NCI-H2029 treated with DMSO at 0.1 percent for 48 hours (cell line): ENCODE results near the gene ALG12.

Source experiments
- DNase-seq: peaks from one replicate; lab custom pipeline; 2025; lab: John Stamatoyannopoulos, UW

The ALG12 gene

DNA sequence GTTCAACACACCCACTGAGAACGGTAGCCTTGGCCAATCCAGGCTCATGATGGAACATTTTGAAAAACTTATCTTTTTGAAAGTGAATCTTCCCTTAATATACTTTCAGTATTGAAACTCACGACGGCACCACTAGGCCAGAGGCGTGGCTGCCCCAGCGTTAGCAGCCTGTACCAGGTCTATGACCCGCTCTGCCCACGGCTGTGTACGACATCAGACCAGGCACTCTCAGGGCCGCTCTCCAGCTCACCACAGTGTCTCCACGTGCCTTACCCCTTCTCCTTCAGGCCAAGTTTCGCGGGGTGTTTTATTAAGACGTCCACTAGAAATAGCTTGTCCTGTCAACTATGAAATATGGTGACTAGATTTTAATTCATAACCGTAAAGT, 31.2 kb downstream of the ALG12 start:
- no peak for DNase-seq

GRCh38 chr22:49886346-49887063, 31.7 kb downstream of the ALG12 start:
- DNase-seq: no peak

DNA sequence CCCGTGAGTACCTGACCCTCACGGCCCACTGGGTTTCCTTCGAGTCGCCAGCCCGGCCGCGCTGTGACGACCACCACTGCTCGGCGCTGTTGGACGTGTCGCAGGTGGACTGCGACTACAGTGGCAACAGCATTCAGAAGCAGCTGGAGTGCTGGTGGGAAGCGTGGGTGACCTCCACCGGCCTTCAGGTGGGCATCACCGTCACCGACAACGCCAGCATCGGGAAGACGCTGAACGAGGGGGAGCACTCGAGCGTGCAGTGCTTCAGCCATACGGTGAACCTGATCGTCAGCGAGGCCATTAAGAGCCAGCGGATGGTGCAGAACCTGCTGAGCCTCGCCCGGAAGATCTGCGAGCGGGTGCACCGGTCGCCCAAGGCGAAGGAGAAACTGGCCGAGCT, 32.4 kb downstream of the ALG12 start:
- DNase-seq: no peak

GRCh38 chr22:49885281-49885680, 33.0 kb downstream of the ALG12 start:
- no peak for DNase-seq

DNA sequence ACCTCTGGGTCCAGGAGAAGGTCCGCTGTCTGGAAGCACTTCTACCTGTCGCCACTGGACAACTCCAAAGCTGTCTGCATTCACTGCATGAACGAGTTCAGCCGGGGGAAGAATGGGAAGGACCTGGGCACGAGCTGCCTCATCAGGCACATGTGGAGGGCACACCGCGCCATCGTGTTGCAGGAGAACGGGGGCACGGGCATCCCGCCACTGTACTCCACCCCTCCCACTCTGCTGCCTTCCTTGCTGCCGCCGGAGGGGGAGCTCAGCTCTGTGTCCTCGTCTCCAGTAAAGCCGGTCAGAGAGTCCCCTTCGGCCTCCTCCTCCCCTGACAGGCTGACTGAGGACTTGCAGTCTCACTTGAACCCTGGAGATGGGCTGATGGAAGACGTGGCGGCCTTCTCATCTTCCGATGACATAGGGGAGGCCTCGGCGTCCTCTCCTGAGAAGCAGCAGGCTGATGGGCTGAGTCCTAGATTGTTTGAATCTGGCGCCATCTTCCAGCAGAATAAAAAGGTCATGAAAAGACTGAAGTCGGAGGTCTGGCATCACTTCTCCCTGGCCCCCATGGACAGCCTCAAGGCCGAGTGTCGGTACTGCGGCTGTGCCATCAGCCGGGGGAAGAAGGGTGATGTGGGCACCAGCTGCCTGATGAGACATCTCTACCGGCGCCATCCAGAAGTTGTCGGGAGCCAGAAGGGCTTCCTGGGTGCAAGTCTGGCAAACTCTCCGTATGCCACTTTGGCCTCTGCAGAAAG, 33.6 kb downstream of the ALG12 start:
- DNase-seq: no peak

- DNase-seq: no peak
These were observed 34.2 kb downstream of the ALG12 start for GRCh38 chr22:49884075-49884474.

DNA sequence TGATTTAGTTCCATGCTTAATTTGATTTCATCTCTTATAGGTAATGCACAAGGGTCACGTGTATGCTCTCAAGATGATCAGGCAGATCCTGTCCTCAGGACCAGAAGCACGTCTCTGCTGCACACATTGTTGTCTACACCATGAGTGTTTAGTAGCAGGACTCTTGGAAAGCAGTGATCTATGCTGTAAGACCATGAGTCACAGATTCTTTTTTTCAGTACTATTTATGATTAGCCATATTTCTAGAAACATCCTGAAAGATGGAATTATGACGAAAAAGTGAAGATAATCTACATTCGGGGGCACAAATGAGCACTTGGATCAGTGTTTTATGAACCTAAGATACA, 35.0 kb downstream of the ALG12 start:
- DNase-seq: no peak

DNA sequence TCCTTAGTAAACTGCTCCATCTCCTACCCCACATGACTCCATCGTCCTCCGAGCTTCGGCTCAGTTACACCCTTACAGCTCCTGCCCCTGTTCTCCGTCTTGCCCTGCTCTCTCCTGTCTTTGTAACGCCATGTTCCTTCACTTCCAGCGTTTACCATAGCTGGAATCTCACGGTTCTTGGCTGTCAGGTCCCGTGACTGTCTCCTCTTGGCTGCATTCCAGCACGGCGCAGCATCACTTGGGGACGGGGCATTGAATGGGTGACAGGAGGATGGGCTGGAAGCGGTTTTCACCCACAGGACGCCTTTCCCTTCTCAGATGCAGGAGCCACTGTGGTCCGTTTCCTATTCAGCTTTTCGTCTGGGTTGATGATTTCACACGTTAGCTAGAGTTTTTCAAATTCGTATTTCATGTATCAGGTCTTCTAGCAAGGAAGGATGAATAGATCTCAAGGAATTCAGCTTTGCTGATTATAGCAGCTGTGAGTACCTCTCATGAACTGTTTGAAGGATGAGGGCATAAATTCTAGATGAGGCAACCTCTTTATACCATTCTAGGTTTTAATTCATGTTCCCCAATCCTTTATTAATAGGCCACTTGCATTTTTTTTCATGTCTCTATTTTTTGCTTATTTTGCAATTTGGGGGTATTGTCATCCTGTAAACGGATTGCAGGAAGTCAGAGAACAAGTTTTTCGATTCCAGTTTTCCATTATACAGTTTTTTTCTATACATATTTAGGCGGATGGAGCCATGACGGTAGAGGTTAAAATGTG, 35.5 kb downstream of the ALG12 start:
- DNase-seq: no peak

DNA sequence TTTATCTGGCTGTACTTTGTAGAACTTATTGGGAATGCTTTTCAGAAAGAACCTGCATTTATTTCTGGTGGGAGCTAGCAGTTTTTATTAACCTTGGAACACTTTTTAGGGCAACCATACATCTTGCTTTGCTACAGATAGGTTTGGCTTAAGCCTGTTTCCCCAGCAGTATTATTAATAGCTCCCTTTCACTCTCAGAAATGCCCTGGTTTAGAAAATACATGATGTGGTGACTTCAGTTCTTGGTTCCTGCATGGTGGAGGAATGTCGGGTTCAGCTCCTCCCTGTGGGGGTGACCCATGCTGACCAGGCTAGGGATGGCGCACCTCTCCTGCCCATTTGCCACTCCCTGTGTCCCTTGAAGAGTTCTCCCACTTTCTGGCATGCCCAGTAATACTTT, 36.4 kb downstream of the ALG12 start:
- no peak for DNase-seq

DNA sequence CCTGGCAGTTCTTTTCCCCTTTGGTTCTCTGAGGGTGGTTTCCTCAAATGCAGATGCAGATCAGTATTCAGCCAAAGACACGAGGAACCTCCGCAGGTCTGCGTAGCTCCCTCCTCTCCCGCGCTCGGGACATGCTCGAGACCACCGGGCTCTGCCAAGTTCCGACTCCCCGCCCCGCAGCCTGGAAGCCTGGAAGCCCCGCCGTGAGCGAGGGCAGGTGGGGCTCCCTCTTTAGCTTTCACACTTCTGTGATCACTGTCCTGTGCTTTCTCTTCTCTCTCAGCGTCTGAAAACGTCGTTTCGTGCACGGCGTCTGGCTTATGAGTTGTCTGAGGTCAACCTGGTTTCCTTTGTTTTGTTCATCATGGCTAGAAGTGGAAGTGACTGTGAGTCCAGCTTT, 38.0 kb downstream of the ALG12 start:
- no peak for DNase-seq

DNA sequence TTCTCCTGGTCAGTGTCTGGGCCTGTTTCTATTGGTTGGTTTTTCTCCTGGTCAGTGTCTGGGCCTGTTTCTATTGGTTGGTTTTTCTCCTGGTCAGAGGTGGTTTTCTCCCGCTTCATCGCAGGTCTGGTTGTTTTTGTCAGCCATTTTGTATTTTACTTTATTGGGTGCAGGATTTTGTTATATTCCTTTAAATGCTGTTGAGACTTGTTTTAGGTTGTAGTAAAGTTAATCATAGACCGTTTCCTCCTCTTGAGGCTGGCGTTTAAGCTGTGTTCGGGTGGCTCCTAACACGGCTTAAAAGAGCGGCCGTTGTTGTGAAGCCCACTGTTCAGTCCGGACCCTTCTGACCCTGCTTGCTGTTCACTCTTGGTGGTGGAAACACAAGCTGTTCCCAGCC, 38.4 kb downstream of the ALG12 start:
- no peak for DNase-seq

- DNase-seq: no peak
These were observed 40.0 kb downstream of the ALG12 start for GRCh38 chr22:49878206-49878605.

- no peak for DNase-seq
These were observed 40.6 kb downstream of the ALG12 start for GRCh38 chr22:49877642-49878041.

DNA sequence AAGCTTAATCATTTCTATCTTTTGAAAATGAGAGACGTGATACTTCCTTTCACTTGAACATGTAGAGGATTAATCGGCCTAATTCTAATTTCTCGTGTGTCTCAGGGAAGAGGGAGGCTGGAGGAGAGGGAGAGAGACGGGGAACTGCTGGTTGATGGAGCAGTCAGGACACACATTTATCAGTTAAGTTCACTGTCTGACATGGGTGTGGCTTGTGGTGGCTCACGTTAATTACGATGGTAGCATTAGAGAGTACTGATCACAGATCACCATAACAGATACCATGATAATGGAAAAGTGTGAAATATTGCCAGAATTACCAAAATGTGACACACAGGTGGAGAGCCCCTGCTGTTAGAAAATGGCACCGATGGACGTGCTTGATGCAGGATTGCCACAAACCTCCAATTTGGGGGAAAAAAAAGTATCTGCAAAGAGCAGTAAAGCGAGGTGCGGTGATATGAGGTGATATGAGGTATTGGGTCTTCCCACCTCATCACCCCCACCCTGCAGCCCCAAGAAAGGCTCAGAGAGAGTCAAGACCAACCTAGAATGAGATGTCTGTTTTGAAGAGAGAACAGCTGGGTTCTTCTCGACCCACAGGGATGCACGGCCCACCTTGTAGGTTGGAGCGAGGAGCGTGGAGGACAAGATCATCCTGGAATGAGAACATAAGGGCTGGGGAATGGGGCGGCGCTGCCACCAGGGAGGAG, 44.9 kb downstream of the ALG12 start:
- no peak for DNase-seq

- DNase-seq: no peak
These were observed 45.9 kb downstream of the ALG12 start for GRCh38 chr22:49872347-49872746.

DNA sequence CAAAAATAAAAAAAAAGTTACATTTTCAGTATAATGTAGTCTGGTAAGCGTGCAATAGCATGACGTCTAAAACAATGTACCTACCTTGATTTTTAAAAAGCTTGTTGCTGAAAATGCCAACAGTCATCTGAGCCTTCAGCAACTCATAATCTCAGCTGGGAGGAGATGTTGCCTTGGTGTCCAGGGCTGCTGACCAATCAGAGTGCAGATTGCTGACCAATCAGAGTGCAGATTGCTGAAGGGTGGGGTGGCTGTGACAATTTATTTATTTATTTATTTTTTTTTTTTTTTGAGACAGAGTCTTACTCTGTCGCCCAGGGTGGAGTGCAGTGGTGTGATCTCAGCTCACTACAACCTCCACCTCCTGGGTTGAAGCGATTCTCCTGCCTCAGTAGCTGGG, 46.8 kb downstream of the ALG12 start:
- DNase-seq: no peak

DNA sequence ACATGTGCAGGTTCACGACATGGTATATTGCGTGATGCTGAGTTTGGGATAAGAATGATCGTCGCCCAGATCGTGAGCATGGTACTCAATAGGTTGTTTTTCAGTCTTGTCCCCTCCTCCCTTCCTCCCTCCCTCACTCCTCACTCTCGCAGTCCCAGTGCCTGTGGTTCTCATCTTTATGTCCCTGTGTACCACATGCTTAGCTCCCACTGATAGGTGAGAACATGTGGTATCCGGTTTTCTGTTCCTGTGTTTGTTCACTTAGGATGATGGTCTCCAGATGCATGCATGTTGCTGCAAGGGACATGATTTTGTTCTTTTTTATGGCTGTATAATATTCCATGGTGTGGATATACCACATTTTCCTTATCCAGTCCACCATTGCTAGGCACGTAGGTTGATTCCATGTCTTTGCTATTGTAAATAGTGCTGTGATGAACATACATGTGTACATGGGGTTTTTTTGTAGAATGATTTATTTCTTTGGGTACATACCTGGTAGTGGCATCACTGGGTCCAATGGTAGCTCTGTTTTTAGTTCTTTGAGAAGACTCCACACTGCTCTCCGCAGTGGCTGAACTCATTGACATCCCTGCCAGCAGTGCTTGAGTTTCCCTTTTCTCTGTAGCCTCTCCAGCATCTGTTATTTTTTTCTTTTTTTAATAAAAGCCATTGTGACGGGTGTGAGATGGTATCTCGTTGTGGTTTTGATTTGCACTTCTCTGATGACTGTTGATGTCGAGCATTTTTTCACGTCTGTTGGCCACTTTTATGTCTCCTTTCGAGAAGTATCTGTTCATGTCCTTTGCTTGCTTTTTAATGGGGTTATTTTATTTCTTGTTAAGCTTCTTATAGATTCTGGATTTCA, 48.2 kb downstream of the ALG12 start:
- no peak for DNase-seq

- DNase-seq: no peak
These were observed 49.0 kb downstream of the ALG12 start for GRCh38 chr22:49869086-49869830.

- DNase-seq: no peak
These were observed 50.7 kb downstream of the ALG12 start for GRCh38 chr22:49867303-49868265.

DNA sequence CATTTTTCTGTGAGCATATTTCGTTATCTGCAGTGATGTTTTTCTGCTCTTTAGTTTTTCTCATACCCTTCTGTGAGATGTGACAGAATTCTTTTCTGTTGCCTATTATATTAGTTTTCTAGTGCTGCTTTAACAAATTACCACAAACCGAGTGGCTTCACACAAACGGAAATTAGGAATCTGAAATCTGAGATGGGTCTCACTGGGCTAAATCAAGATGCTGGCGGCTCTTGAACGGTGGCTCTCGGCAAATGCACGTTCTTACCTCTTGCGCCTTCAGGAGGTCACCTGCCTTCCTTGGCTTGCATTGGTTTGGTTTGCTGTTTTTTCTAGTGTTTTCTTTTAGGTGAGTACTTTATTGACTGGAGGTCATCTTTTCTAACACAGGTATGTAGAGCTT, 51.6 kb downstream of the ALG12 start:
- no peak for DNase-seq
